Amniotic epithelial cell (primary cell): ENCODE measurements around the gene TCP11.

Experiments
- DNase-seq: peaks from one replicate; pipeline ENCODE4 v3.0.0-alpha.2; 2010; ENCODE audit warnings: low read depth

Gene TCP11

DNA sequence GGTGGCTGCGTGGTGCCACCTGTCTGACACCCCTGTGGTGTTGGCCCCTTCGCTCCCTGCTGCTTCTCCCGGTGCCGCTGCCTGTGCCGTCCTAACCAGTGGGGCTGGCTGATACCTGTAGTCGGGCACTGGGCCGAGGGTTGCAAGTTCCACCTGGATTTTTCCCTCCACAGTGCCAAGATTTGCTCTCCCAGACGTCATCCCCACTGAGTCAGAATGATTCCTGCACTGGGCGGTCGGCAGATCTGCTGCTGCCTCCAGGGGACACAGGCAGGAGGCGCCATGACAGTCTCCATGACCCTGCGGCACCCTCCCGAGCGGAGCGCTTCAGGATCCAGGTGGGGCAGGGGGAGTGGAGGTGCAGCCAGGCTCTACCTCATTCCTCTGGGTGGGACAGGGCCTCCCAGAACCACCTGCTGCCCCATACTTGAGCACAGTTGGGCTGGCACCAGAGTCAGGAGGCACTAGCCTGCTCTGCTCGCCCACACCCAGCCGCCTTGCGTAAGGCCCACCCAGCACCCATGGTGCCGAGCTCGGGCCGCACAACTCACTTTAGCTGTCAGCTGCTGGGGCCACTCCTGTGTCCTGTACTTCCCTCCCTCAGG is 60.2 kb downstream of the TCP11 start:
- peak; percentile 7 for DNase-seq

- DNase-seq = no peak
Observed at GRCh38 chr6:35080016-35080680, 61.0 kb downstream of the TCP11 start.

- no peak for DNase-seq
Observed at GRCh38 chr6:35079311-35080000, 61.7 kb downstream of the TCP11 start.

- no peak for DNase-seq
Observed at GRCh38 chr6:35078896-35079295, 62.2 kb downstream of the TCP11 start.

- no peak for DNase-seq
Observed at GRCh38 chr6:35078226-35078850, 62.8 kb downstream of the TCP11 start.

DNA sequence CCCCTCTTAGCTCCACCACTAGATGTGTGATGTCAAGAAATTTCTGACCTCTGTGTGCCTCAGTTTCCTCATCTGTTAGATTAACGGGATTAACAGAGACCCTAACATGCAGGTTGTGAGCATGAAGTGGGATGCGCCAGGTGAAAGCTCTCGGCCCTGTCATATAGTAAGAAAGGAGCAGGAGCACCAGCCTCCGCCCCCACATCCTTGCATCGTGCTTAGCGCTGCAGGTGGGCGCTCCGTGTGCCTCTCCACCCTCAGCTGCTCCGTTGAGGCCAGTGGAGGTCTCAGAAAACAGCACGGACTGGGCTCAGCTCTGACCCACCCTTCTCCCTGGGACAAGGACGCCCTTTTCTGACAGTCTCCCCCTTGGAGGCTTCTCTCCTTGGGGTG is 63.4 kb downstream of the TCP11 start:
- DNase-seq = no peak

GRCh38 chr6:35076997-35077712 is 64.0 kb downstream of the TCP11 start:
- no peak for DNase-seq

GRCh38 chr6:35073766-35074471 is 67.2 kb downstream of the TCP11 start:
- DNase-seq = no peak

- no peak for DNase-seq
Observed at GRCh38 chr6:35073211-35073610, 67.9 kb downstream of the TCP11 start.

DNA sequence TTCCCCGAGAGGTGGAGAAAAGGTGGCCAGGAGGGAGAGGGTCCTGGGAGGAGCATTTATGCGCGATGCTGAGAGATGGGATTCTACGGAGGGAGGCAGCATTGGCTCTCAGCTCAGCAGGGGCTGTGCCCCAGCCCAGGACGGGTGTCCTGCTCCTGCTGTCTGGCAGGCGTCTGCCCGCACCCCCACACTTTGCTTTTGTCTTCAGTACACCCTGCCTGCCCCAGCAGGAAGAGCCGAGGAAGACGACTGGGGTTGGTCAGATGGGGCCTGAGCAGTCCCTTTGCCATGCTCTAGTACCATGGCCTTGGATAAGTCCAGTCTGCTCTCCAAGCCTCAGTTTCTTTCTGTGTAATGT is 68.5 kb downstream of the TCP11 start:
- DNase-seq = no peak

- DNase-seq = no peak
Observed at GRCh38 chr6:35072051-35072697, 69.0 kb downstream of the TCP11 start.

DNA sequence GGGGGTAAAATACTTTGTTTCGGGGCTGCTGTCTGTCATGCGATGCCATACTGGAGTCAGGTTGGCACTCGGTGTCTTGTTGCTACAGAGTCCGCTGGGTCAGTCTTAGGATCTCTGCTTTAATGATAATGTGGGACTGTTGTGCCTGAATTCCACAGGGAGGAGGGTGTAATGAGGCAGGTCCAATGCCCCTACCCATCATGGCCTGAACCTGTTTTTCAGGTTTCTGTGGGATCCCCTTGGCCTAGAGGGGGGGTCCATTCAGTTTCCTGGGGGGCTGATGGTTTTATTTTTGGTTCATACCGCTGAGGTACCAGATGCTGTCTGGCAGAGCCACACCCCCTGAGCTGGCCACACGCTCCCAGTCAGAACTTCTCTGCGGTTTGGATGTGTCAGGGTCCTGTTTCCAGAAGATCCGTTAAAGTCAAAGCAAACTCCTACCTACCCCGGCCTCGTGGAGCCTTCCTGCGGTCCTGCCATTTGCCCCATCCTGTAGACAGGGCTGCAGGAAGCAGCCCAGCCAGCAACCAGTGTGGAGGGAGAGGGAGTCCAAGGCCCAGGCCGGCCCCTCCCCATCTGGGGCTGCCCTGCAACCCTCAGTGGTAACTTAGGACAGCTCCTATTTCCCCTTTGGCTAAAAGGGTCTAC is 69.7 kb downstream of the TCP11 start:
- no peak for DNase-seq

- DNase-seq = no peak
Observed at GRCh38 chr6:35070111-35070510, 71.0 kb downstream of the TCP11 start.

- no peak for DNase-seq
Observed at GRCh38 chr6:35069262-35069661, 71.9 kb downstream of the TCP11 start.

GRCh38 chr6:35068644-35069043 is 72.5 kb downstream of the TCP11 start:
- no peak for DNase-seq

DNA sequence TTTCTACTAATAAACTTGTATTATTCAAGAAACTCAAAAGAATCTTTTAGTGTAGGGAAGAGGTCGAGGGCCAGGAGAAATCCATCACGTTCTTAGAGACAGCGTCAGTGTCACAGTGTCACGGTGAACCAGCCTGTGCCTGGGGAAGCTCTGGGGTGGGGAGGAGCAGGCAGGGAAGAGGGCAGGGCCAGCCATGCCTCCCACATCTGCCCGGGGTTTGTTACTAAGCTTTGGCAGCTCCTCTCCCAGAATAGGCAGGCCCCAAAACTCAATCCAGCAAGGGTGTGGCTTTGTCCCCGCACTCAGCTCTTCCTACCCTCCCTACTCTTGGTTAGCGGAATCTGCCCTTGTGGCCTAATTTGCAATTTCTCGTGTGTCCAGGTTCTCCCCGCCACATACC is 72.9 kb downstream of the TCP11 start:
- DNase-seq = no peak
